Activated gamma-delta T cell (primary cell): ENCODE data around the gene SNAP29.
"Not testable (repeated sequence)": the region's sequence is repeated elsewhere in the genome, so short reads cannot be mapped to it uniquely, and the experiment has no call there.

Experiments used
- DNase-seq: peaks from one replicate; lab custom pipeline; 2025; lab: John Stamatoyannopoulos, UW

Gene SNAP29

DNA sequence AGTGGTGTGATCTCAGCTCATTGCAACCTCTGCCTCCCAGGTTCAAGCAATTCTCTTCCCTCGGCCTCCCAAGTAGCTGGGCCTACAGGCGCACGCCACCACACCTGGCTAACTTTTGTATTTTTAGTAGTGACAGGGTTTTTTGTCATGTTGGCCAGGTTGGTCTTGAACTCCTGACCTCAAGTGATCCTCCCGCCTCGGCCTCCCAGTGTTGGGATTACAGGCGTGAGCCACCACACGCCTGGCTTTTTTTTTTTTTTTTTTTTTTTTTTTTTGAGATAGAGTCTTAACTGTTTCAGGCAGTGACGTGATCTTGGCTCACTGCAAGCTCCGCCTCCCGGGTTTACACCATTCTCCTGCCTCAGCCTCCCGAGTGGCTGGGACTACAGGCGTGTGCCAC lies 71.6 kb downstream of the SNAP29 start:
- not testable (repeated sequence) for DNase-seq

DNA sequence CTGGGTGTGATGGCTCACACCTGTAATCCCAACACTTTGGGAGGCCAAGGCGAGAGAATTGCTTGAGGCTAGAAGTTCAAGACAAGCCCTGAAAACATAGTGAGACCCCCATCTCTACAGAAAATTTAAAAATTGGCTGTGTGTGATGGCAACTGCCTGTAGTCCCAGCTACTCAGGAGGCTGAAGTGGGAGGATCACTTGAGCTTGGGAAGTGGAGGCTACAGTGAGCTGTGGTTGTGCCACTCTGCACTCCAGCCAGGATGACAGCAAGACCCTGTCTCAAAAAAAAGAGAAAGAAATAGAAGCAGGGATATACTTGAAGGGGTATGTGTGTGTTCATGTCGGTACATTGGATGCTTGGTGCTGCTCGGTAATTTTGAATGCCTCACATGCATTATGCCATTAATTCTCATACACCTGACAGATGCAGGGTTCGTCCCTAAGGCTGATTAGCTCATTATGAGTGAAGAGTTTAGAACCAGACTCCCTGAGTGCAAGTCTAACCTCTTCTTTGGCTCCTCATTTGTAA lies 72.4 kb downstream of the SNAP29 start:
- no peak for DNase-seq

DNA sequence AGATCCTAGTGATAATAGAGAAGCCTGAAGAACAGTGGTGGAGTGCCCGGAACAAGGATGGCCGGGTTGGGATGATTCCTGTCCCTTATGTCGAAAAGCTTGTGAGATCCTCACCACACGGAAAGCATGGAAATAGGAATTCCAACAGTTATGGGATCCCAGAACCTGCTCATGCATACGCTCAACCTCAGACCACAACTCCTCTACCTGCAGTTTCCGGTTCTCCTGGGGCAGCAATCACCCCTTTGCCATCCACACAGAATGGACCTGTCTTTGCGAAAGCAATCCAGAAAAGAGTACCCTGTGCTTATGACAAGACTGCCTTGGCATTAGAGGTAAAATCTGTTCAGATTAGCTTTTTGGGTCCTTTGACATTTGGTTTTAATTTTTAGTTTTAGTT lies 75.1 kb downstream of the SNAP29 start:
- no peak for DNase-seq

DNA sequence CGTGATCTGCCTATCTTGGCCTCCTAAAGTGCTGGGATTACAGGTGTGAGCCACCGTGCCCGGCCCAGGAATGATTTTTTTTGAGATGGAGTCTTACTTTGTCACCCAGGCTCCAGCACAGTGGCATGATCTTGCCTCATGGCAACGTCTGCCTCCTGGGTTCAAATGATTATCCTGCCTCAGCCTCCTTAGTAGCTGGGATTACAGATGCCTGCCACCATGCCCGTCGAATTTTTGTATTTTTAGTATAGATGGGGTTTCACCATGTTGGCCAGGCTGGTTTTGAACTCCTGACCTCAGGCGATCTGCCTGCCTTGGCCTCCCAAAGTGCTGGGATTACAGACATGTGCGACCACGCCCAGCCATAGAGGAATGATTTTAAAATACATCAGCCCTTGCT lies 76.2 kb downstream of the SNAP29 start:
- not testable (repeated sequence) for DNase-seq

DNA sequence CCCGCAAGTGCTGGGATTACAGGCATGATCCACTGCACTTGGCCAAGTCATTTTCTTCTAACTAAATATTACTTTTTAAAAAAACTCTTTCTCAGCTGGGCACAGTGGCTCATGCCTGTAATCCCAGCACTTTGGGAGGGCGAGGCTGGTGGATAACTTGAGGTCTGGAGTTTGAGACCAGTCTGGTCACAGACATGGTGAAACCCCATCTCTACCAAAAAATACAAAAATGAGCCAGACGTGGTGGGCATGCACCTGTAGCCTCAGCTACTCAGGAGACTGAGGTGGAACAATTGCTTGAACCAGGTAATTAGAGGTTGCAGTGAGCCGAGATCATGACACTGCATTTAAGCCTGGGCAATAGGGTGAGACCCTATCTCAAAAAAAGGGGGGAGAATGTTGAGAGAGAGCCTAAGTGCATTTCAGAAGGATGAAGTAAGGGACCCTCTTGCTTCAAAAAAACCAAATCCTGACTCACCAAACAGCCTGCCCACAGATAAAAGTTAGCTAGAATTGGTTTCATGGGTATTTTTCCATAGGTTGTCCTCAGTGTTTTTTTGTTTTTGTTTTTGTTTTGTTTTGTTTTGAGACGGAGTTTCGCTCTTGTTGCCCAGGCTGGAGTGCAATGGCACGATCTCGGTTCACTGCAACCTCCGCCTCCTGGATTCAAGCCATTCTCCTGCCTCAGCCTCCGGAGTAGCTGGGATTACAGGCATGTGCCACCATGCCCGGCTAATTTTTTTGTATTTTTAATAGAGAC lies 77.2 kb downstream of the SNAP29 start:
- DNase-seq: not testable (repeated sequence)

DNA sequence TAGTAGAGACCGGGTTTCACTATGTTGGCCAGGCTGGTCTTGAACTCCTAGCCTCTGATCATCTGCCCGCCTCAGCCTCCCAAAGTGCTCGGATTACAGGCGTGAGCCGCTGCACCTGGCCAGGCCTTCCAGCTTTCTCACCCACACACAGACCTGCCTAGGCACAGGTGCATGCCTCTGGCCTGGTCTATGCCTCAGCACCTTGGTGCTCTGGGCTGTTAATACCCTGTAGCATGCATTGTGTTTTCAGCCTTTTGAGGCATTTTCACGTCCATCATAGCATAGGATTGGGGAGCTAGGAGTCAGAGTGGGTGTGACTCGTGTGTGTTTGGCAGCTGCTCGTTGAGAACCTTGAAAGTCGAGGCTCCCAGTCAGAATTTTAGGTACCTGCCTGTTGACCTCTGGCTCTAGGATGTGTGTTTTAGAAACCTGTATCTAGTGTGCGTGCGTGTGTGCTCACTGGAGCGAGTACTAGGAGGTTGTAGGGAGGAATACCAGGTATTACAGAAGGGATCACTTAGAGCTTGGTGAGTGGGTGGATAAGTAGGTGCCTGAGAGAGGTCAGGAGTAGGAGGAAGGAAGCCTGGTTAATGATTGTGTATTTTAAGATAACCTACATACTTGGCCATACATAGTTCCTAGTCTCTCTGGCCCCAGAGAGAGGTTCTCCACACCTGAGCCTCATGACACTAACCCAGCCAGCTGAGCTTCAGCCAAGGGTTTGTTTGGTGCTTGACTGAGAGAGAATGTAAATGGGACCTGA lies 78.4 kb downstream of the SNAP29 start:
- no peak for DNase-seq

DNA sequence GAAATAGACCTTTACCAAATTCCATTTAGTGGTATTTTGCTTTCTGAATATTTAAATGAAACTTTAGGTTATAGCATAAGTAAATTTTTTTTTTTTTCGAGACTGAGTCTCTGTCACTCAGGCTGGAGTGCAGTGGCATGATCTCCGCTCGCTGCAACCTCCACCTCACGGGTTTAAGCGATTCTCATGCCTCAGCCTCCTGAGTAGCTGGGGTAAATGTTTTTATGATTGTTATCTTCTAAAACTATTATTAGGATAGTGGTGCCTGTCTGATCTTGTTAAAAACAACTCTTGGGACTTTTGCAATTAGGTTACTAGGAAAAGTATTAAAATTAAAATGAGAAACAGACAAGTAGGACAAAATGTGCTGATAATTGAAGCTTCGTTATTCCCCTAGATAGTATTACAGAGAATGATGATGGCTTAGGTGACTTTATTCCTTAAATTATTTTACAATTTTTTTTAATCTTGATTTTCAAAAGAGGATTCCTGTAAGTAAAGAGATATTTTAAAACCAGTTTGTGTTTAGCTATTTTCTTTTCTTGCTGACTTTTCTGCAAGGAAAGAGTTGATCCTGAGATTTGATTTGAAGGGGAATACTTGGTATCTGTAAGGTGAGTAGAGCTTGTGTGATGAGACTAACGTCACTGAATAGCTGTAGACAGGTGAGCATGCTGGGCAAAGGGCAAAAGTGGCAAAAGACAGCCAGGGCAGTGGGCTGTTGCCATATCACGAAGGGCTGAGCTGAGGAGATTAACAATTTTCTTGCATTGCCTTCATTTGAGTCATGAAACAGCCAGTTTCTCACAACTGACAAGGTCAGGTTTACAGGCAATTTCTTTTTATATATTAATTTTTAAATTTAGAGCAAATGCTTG lies 79.2 kb downstream of the SNAP29 start:
- DNase-seq: no peak

DNA sequence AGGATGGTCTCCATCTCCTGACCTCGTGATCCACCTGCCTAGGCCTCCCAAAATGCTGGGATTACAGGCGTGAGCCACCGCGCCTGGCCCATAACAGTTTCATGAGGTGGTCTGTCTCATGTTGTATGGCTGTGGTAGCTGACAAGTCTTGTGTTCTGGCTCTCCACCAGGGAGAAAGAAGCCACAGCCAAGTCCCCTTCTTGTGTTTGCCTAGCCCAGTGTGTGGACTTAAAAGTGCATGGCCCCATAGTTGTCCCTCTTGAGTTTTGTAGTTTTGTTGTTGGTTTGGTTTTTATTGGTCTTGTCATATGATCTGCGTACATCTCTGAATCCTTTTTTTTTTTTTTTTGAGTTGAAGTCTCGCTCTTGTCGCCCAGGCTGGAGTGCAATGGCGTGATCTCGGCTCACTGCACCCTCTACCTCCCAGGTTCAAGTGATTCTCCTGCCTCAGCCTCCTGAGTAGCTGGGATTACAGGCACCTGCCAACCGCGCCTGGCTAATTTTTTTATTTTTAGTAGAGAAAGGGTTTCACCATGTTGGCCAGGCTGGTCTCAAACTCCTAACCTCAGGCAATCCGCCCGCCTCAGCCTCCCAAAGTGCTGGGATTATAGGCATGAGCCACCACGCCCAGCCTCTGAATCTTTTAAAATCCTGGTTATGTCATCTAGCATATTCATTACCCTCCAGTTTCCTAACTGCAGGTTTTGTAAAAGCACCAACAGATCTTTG lies 80.8 kb downstream of the SNAP29 start:
- DNase-seq: not testable (repeated sequence)

DNA sequence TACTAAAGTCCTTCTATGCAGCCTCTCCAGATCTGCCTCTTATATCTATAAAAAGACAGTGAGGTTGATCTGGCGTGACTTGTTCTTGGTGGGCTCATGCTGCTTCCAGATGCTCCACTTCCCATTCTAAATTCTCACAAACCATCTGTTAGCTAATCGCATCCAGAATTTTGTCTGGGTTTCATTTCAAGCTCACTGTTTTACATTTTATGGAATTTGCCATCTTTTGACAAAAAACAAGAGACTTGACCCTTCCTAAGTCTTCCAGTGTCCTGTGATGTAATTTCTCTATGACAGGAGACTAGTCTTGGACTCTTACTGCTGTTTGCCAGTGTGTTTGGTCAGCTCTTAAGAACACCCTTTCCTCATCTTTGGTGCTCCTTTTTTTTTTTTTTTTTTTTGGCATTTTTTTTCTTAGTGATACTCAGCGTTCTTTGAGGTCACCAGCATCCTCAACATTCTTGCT lies 81.4 kb downstream of the SNAP29 start:
- DNase-seq: no peak
